CD14-positive monocyte (primary cell): ENCODE data around the gene HK1. TPM values are rescaled to one million over a fixed set of nuclear protein-coding genes. Genes with fewer than 3 reads are reported as not detected.
A peak's percentile ranks its signal among the peaks of the same experiment; 100 is the strongest.

Experiments used
- DNase-seq, 3 donors: peaks; one replicate each; pipeline ENCODE4 v3.0.0-alpha.2; 2011 to 2022
- H2AFZ ChIP-seq: 2 replicates; pipeline ENCODE4 v1.6.0; 2012; ENCODE audit warnings: mild to moderate bottlenecking, low read depth, low read length, inconsistent platforms; ENCODE audit not compliant: insufficient read depth, poor library complexity, severe bottlenecking
- H3K27ac ChIP-seq, 2 donors: 1 replicate in 1 of 2; 2 replicates in 1 of 2; pipeline ENCODE4 v1.5.1; 2012 to 2013; ENCODE audit warnings: low read length in 2 of 2, control low read depth in 1 of 2, inconsistent platforms in 1 of 2, low read depth in 1 of 2, mild to moderate bottlenecking in 1 of 2
- H3K27me3 ChIP-seq, 2 donors: one replicate each; pipeline versions ENCODE4 v1.6.0 to v1.6.1; 2011 to 2013; ENCODE audit warnings: low read length in 2 of 2; ENCODE audit not compliant: control insufficient read depth in 2 of 2, insufficient read depth in 2 of 2
- H3K36me3 ChIP-seq, 2 donors: replicated peaks in 1 of 2; 1 replicate in 1 of 2; 2 replicates in 1 of 2; pipeline versions ENCODE4 v1.5.1 to v1.6.1; 2012 to 2013; ENCODE audit warnings: low read length in 2 of 2, control low read depth in 1 of 2, inconsistent platforms in 1 of 2, mild to moderate bottlenecking in 1 of 2; ENCODE audit not compliant: insufficient read depth in 2 of 2, control insufficient read depth in 1 of 2
- H3K4me1 ChIP-seq, 2 donors: 1 replicate in 1 of 2; 2 replicates in 1 of 2; pipeline versions ENCODE4 v1.5.1 to v1.6.1; 2012 to 2013; ENCODE audit warnings: low read length in 2 of 2, control low read depth in 1 of 2, inconsistent platforms in 1 of 2, mild to moderate bottlenecking in 1 of 2, moderate library complexity in 1 of 2; ENCODE audit not compliant: insufficient read depth in 2 of 2, control insufficient read depth in 1 of 2
- H3K4me2 ChIP-seq: replicated peaks from 2 replicates; pipeline ENCODE3; 2012; ENCODE audit warnings: low read length, moderate library complexity, mild to moderate bottlenecking; ENCODE audit not compliant: poor library complexity, severe bottlenecking; ENCODE audit errors: extremely low read depth
- H3K4me3 ChIP-seq, 3 experiments: fragments of 200-600 bp in 1 of 3; sonication (generic) in 1 of 3; replicated peaks in 1 of 3; 1 replicate in 2 of 3; 2 replicates in 1 of 3; pipeline ENCODE4 v1.5.1; 2011 to 2013; ENCODE audit warnings: low read length in 3 of 3, mild to moderate bottlenecking in 3 of 3, control low read depth in 2 of 3, low read depth in 2 of 3, inconsistent platforms in 1 of 3, moderate library complexity in 1 of 3
- H3K79me2 ChIP-seq: 2 replicates; pipeline ENCODE4 v1.6.0; 2012; ENCODE audit warnings: mild to moderate bottlenecking, control low read depth, inconsistent platforms, low read length, moderate library complexity; ENCODE audit not compliant: insufficient read depth
- H3K9ac ChIP-seq: 2 replicates; pipeline ENCODE4 v1.6.0; 2017; ENCODE audit warnings: low read length, mild to moderate bottlenecking; ENCODE audit not compliant: insufficient read depth, poor library complexity, severe bottlenecking
- H3K9me3 ChIP-seq, 2 donors: replicated peaks in 1 of 2; 1 replicate in 1 of 2; 2 replicates in 1 of 2; pipeline versions ENCODE4 v1.5.1 to v1.6.1; 2012 to 2013; ENCODE audit warnings: low read length in 2 of 2, control low read depth in 1 of 2; ENCODE audit not compliant: control insufficient read depth in 1 of 2, insufficient read depth in 1 of 2
- H4K20me1 ChIP-seq: 2 replicates; pipeline ENCODE4 v1.6.0; 2012; ENCODE audit warnings: mild to moderate bottlenecking, low read length, control low read depth, moderate library complexity; ENCODE audit not compliant: insufficient read depth
- H3K27ac Mint-ChIP-seq, 7 donors: one replicate each; pipeline ENCODE4 v1.8.0; 2020; ENCODE audit warnings: mild to moderate bottlenecking in 7 of 7, mixed read lengths in 7 of 7, moderate library complexity in 6 of 7, inconsistent platforms in 2 of 7
- H3K27me3 Mint-ChIP-seq, 3 donors: one replicate each; pipeline ENCODE4 v1.8.0; 2021 to 2022; ENCODE audit warnings: low read depth in 3 of 3, mild to moderate bottlenecking in 3 of 3, mixed read lengths in 3 of 3, moderate library complexity in 3 of 3, inconsistent platforms in 1 of 3
- H3K36me3 Mint-ChIP-seq, 2 donors: one replicate each; pipeline ENCODE4 v1.8.0; 2020; ENCODE audit warnings: mixed read lengths in 2 of 2, inconsistent platforms in 1 of 2, mild to moderate bottlenecking in 1 of 2
- H3K4me1 Mint-ChIP-seq: one replicate; pipeline ENCODE4 v1.8.0; 2020; ENCODE audit warnings: mild to moderate bottlenecking, mixed read lengths
- H3K4me3 Mint-ChIP-seq, 2 donors: one replicate each; pipeline ENCODE4 v1.8.0; 2020; ENCODE audit warnings: mild to moderate bottlenecking in 2 of 2, mixed read lengths in 2 of 2, moderate library complexity in 1 of 2
- H3K9me3 Mint-ChIP-seq, 7 donors: one replicate each; pipeline ENCODE4 v1.8.0; 2020 to 2022; ENCODE audit warnings: mixed read lengths in 7 of 7, mild to moderate bottlenecking in 6 of 7, moderate library complexity in 6 of 7, inconsistent platforms in 2 of 7
- WGBS: methylation state at CpG from one replicate; pipeline ENCODE4 v1.1.5; 2013; ENCODE audit warnings: missing lambda C conversion rate; ENCODE audit not compliant: insufficient coverage; 5-methylcytosine and 5-hydroxymethylcytosine counted together
- intact Hi-C, 2 donors: fragments of 100-400 bp; cut with micrococcal nuclease; formaldehyde crosslinking; loops; one replicate each; pipeline versions ENCODE4 v1.15.0 to v1.15.1; 2023
- polyA plus RNA-seq, 3 donors: library from polyadenylated mRNA; depleted of rRNA in 1 of 3; unstranded in 2 of 3; stranded (reverse) in 1 of 3; fragments of 300-500 nt in 2 of 3; fragments of >200 nt in 1 of 3; fragmentation: Illumina TruSeq in 2 of 3; gene quantifications; 1 replicate in 2 of 3; 2 replicates in 1 of 3; pipeline ENCODE4 v1.2.3, GENCODE V29; 2012 to 2021
- TF ChIP-seq, protein P1 (sequence below): fragments of 200-600 bp; IDR thresholded peaks from one replicate; pipeline ENCODE4 v1.8.0; 2022; ENCODE audit warnings: antibody characterized with exemption, mild to moderate bottlenecking

HK1 gene
- polyA plus RNA-seq, 3 donors, result 57.9 to 146 (median 125) TPM

DNA sequence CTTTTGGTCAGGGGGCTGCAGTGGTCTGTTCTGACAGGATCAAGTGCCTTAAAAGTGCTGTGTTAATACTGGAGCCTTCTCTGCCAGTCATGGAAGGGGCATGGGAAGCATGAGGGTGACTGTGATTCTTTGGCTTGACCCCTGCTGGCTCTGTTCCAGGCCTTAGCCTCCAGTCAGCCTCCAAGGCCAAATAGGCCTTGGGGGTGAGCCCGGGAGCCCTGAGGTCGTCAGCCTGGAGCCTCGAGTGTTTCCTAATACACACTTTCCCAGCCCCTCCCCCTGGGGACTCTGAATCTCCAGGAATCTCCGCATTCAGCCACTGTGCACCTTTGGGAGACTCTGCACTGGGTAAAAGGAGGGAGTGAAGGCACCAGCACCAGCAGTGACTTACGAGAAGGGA is 48.2 kb upstream of the HK1 start:
- TF ChIP-seq, protein P1, sequence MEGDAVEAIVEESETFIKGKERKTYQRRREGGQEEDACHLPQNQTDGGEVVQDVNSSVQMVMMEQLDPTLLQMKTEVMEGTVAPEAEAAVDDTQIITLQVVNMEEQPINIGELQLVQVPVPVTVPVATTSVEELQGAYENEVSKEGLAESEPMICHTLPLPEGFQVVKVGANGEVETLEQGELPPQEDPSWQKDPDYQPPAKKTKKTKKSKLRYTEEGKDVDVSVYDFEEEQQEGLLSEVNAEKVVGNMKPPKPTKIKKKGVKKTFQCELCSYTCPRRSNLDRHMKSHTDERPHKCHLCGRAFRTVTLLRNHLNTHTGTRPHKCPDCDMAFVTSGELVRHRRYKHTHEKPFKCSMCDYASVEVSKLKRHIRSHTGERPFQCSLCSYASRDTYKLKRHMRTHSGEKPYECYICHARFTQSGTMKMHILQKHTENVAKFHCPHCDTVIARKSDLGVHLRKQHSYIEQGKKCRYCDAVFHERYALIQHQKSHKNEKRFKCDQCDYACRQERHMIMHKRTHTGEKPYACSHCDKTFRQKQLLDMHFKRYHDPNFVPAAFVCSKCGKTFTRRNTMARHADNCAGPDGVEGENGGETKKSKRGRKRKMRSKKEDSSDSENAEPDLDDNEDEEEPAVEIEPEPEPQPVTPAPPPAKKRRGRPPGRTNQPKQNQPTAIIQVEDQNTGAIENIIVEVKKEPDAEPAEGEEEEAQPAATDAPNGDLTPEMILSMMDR, result no peak
- no peaks in the 10 kb centered on the region for H3K79me2 ChIP-seq
- Mint-ChIP-seq H3K27me3 (peaks cover 0 to 5% (median 0%) of the 10 kb centered on the region in 3 donors), H3K36me3 (no peaks in the 10 kb centered on the region), H3K4me1 (peaks cover 20% of the 10 kb centered on the region), H3K9me3 (no peaks in the 10 kb centered on the region), H3K4me3 (peak overlapping the region in 1 of 2 donors; percentile 77), H3K27ac (peak overlapping the region in 1 of 7 donors; percentile 59)
- no peaks in the 10 kb centered on the region for H3K36me3 ChIP-seq
- H2AFZ ChIP-seq, result peak overlapping the region; percentile 72
- H4K20me1 ChIP-seq, result no peaks in the 10 kb centered on the region
- no peak overlapping the region for H3K27ac ChIP-seq
- H3K4me3 ChIP-seq, result no peak overlapping the region
- 83% methylated on average over 1 of the region's 5 CpGs for WGBS
- no peak overlapping the region for H3K4me2 ChIP-seq
- no peaks in the 10 kb centered on the region for H3K9me3 ChIP-seq
- H3K4me1 ChIP-seq, result peaks cover 16 to 18% of the 10 kb centered on the region in 2 donors
- no peak overlapping the region for H3K9ac ChIP-seq
- no peaks in the 10 kb centered on the region for H3K27me3 ChIP-seq
- intact Hi-C loops, result no loop called here
- no peak for DNase-seq

DNA sequence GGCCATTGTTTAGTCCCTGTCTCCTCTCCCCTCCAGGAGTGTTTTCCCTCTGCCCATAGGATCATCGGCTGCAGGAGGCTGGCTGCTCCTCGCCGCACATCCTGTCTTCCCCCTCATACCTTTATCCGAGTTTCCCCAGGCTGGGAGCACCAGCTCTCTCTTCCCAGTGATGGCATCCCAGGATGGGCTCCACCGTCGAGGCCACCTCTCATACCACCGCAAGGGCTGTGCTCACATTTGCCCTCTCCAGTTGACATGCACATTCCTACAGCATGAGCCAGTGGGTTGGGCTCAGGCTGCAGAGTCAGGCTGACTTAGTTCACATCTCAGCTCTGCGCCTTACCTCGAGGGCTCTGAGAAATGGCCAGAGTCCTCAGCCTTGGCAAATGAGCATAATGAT is 46.0 kb upstream of the HK1 start:
- peaks cover 0 to 3% (median 0%) of the 10 kb centered on the region in 3 donors for H3K27me3 Mint-ChIP-seq
- H3K9me3 Mint-ChIP-seq, result no peaks in the 10 kb centered on the region

More for the DNA sequence above, 46.0 kb upstream of the HK1 start:
- Histone ChIP-seq H4K20me1 (no peaks in the 10 kb centered on the region), H3K27me3 (no peaks in the 10 kb centered on the region), H3K36me3 (no peaks in the 10 kb centered on the region), H3K27ac (no peak overlapping the region), H3K4me1 (peaks cover 16 to 18% of the 10 kb centered on the region in 2 donors), H3K79me2 (no peaks in the 10 kb centered on the region), H3K4me2 (no peak overlapping the region), H3K4me3 (no peak overlapping the region), H3K9me3 (no peaks in the 10 kb centered on the region), H3K9ac (no peak overlapping the region), H2AFZ (no peak overlapping the region)
- no peak for DNase-seq
- no peaks in the 10 kb centered on the region for H3K36me3 Mint-ChIP-seq
- no peak overlapping the region for H3K27ac Mint-ChIP-seq
- no peak overlapping the region for H3K4me3 Mint-ChIP-seq
- intact Hi-C loops, result no loop called here
- H3K4me1 Mint-ChIP-seq, result peaks cover 20% of the 10 kb centered on the region
- TF ChIP-seq, protein P1, result no peak
- 95% methylated on average over 9 of the region's 9 CpGs for WGBS
